DND-41 (cell line): ENCODE measurements around the gene PGAM2.

Experiments
- ATAC-seq: fragments of 200-7000 bp; cut with Tn5 transposase; 3 replicates; pipeline ENCODE4 v1.9.1; 2021; ENCODE audit warnings: low read depth; ENCODE audit not compliant: insufficient read depth
- DNase-seq: peaks from one replicate; pipeline ENCODE4 v3.0.0-alpha.2; 2020
- H2AFZ ChIP-seq: 2 replicates; pipeline ENCODE4 v1.6.0; 2012; ENCODE audit warnings: low read depth, low read length
- H3K27ac ChIP-seq: 2 replicates; pipeline ENCODE4 v1.5.1; 2012; ENCODE audit warnings: low read length, inconsistent platforms
- H3K27me3 ChIP-seq: fragments of 200-600 bp; sonication (generic); 2 replicates; pipeline ENCODE4 v1.6.0; 2012; ENCODE audit warnings: low read length, mild to moderate bottlenecking, inconsistent platforms; ENCODE audit not compliant: insufficient read depth, poor library complexity
- H3K36me3 ChIP-seq: 2 replicates; pipeline ENCODE4 v1.5.1; 2012; ENCODE audit warnings: low read length, inconsistent platforms; ENCODE audit not compliant: insufficient read depth
- H3K4me1 ChIP-seq: 2 replicates; pipeline ENCODE4 v1.5.1; 2012; ENCODE audit warnings: mild to moderate bottlenecking, low read length; ENCODE audit not compliant: insufficient read depth
- H3K4me2 ChIP-seq: 2 replicates; pipeline ENCODE4 v1.6.0; 2012; ENCODE audit warnings: mild to moderate bottlenecking, moderate library complexity, low read length, inconsistent platforms; ENCODE audit not compliant: insufficient read depth
- H3K4me3 ChIP-seq, 2 experiments: fragments of 200-600 bp in 1 of 2; shearing (Covaris generic) in 1 of 2; 2 replicates each; pipeline ENCODE4 v1.5.1; 2012 to 2016; ENCODE audit warnings: inconsistent platforms in 2 of 2, low read length in 2 of 2, mild to moderate bottlenecking in 2 of 2, low read depth in 1 of 2, moderate library complexity in 1 of 2
- H3K79me2 ChIP-seq: 2 replicates; pipeline ENCODE4 v1.6.0; 2012; ENCODE audit warnings: low read length, inconsistent platforms; ENCODE audit not compliant: insufficient read depth
- H3K9ac ChIP-seq: 2 replicates; pipeline ENCODE4 v1.6.0; 2012; ENCODE audit warnings: low read depth, mild to moderate bottlenecking, inconsistent platforms, low read length, moderate library complexity
- H3K9me3 ChIP-seq: 2 replicates; pipeline ENCODE4 v1.5.1; 2012; ENCODE audit warnings: low read length, moderate library complexity, mild to moderate bottlenecking, inconsistent platforms; ENCODE audit not compliant: insufficient read depth, severe bottlenecking
- H4K20me1 ChIP-seq: 2 replicates; pipeline ENCODE4 v1.6.0; 2012; ENCODE audit warnings: low read length; ENCODE audit not compliant: insufficient read depth
- CTCF ChIP-seq: IDR thresholded peaks from 2 replicates; pipeline ENCODE4 v1.5.1; 2012; ENCODE audit warnings: borderline replicate concordance, low read length, moderate library complexity, mild to moderate bottlenecking; ENCODE audit not compliant: poor library complexity, severe bottlenecking; ENCODE audit errors: extremely low read depth
- EZH2 ChIP-seq: IDR thresholded peaks from 3 replicates; pipeline ENCODE4 v1.6.1; 2012; ENCODE audit warnings: borderline replicate concordance, low read depth, mild to moderate bottlenecking, moderate library complexity, low read length, inconsistent platforms; ENCODE audit not compliant: severe bottlenecking

The PGAM2 gene

DNA sequence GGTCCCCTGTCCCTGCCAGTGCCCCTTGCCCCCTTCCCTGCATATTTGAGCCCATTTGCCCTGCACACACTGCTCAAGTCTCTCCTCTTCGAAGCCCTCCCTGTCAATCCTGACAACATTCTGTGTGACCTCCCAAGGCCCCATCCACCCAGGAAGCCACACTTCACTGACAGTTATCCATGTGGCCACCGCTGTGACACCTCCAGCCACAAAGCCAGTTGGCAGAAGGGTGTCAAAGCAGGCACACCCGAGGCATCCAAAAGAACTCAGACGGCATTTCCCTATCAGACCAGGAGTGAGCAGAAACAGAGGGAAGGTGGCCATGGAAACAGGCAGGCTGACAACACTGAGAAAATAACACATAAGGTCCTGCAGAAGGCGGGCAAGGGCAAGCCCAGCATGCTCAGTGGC, 12.3 kb upstream of the PGAM2 start:
- no peak overlapping the region for H3K4me2 ChIP-seq

GRCh38 chr7:44077061-44077460, 11.7 kb upstream of the PGAM2 start:
- Histone ChIP-seq H3K27me3 (no peaks in the 10 kb centered on the region), H3K4me1 (peaks cover 42% of the 10 kb centered on the region), H3K9ac (no peak overlapping the region), H3K4me2 (no peak overlapping the region), H3K9me3 (no peaks in the 10 kb centered on the region), H2AFZ (no peak overlapping the region), H3K79me2 (peaks cover 32% of the 10 kb centered on the region), H3K4me3 (no peak overlapping the region), H4K20me1 (peaks cover 14% of the 10 kb centered on the region; the same call in 1 of the 2 replicates), H3K36me3 (peaks cover 90% of the 10 kb centered on the region), H3K27ac (peak overlapping the region; percentile 15; the same call in 1 of the 2 replicates)
- ATAC-seq (no peak), DNase-seq (no peak)
- TF ChIP-seq EZH2 (no peak), CTCF (no peak)

More for the DNA sequence above, 12.3 kb upstream of the PGAM2 start:
- H3K9ac ChIP-seq: peak overlapping the region; percentile 19; the same call in 1 of the 2 replicates
- peaks cover 42% of the 10 kb centered on the region for H3K4me1 ChIP-seq
- H3K9me3 ChIP-seq: no peaks in the 10 kb centered on the region
- TF ChIP-seq CTCF (no peak), EZH2 (no peak)
- ATAC-seq: peak; percentile 4
- no peak overlapping the region for H2AFZ ChIP-seq
- peaks cover 14% of the 10 kb centered on the region; the same call in 1 of the 2 replicates for H4K20me1 ChIP-seq
- no peak overlapping the region for H3K4me3 ChIP-seq
- peak overlapping the region; percentile 59 for H3K27ac ChIP-seq
- peak; percentile 66 for DNase-seq
- H3K79me2 ChIP-seq: peaks cover 33% of the 10 kb centered on the region
- H3K36me3 ChIP-seq: peaks cover 84% of the 10 kb centered on the region
- no peaks in the 10 kb centered on the region for H3K27me3 ChIP-seq

DNA sequence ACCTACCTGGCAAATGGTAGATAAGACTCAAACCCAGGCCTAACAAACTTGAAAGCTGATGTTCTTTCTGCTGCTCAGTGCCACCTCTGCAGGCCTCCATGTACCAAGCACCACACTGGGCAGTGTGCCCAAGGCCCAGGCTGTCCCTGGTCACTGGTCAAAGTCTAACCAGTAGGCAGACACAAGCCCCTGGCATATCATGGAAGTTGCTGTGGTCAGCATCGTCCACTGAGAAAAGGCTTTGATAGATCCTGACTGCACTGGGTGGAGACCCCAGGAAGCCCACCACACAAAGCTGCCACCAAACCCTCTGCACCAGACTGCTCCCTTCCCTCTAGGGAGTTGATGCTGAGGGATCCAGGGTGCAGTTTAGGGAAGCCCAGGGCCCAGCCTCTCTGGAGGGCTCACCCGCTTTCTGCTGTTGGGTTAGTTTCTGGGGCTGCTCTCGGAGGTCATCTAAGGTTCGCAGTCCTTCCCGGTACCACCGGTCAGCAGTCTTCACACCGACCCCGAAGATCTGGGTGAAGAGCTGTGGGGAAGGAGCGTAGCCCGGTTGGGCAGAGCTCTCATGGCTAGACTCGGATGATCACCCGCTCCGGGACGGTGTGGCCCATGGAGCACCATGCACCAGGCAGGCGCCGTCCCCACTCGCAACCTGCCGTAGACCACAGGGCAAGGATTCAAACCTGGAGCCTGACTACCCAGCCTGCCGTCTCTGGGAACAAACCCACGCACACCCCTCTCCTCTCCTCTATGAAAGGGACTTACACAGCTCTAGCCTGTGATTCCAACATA, 10.9 kb upstream of the PGAM2 start:
- no peak overlapping the region for H3K4me2 ChIP-seq

DNA sequence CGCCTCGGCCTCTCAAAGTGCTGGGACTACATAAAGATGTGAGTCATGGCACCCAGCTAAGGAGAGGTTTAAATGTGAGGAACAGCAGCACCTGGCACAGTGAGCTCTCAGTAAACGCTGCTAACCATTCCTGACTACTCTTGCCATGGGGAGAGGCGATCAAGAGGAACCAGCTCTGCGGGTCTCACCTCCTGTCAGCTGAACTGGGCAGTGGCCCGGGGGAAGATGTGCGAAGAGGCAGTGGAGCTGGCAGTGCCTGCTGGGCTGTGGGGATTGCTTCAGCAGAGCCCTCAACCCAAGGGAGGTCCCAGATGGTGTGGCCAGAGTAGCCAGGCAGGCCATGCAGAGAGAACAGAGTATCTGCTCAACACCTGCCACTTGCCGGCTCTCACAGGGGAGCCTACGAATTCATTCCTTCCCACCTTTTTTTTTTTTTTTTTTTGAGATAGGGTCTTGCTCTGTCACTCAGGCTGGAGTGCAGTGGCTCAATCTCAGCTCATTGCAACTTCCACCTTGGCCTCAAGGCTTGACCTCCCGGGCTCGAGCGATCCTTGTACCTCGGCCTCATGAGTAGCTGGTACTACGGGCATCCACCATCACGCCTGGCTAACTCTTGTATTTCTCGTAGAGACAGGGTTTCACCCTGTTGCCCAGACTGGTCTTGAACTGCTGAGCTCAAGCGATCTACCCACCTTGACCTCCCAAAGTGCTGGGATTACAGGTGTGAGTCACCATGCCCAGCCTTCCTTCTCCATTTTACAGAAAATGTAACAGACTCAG, 10.1 kb upstream of the PGAM2 start:
- DNase-seq (no peak), ATAC-seq (no peak)
- peaks cover 9% of the 10 kb centered on the region; the same call in 1 of the 2 replicates for H4K20me1 ChIP-seq
- peaks cover 31% of the 10 kb centered on the region for H3K4me1 ChIP-seq
- H3K27me3 ChIP-seq: no peaks in the 10 kb centered on the region
- H3K27ac ChIP-seq: peak overlapping the region; percentile 18; the same call in 1 of the 2 replicates
- no peak overlapping the region for H2AFZ ChIP-seq
- H3K4me2 ChIP-seq: no peak overlapping the region
- TF ChIP-seq CTCF (no peak), EZH2 (no peak)
- no peak overlapping the region for H3K9ac ChIP-seq
- H3K9me3 ChIP-seq: no peaks in the 10 kb centered on the region
- no peak overlapping the region for H3K4me3 ChIP-seq
- peaks cover 16% of the 10 kb centered on the region for H3K79me2 ChIP-seq
- H3K36me3 ChIP-seq: peaks cover 84% of the 10 kb centered on the region

More for the DNA sequence above, 10.9 kb upstream of the PGAM2 start:
- Histone ChIP-seq H3K27ac (peak overlapping the region; percentile 18), H3K9ac (no peak overlapping the region), H3K36me3 (peaks cover 92% of the 10 kb centered on the region), H4K20me1 (peaks cover 14% of the 10 kb centered on the region; the same call in 1 of the 2 replicates), H3K4me1 (peaks cover 39% of the 10 kb centered on the region), H3K4me3 (no peak overlapping the region), H3K79me2 (peaks cover 24% of the 10 kb centered on the region), H2AFZ (no peak overlapping the region), H3K9me3 (no peaks in the 10 kb centered on the region), H3K27me3 (no peaks in the 10 kb centered on the region)
- ATAC-seq: no peak
- TF ChIP-seq EZH2: no peak
- no peak for DNase-seq
